NCI-H2107 (cell line): ENCODE results near the gene MAP3K14.

Source experiments
- DNase-seq: peaks from one replicate; lab custom pipeline; 2025; lab: John Stamatoyannopoulos, UW

The MAP3K14 gene

DNA sequence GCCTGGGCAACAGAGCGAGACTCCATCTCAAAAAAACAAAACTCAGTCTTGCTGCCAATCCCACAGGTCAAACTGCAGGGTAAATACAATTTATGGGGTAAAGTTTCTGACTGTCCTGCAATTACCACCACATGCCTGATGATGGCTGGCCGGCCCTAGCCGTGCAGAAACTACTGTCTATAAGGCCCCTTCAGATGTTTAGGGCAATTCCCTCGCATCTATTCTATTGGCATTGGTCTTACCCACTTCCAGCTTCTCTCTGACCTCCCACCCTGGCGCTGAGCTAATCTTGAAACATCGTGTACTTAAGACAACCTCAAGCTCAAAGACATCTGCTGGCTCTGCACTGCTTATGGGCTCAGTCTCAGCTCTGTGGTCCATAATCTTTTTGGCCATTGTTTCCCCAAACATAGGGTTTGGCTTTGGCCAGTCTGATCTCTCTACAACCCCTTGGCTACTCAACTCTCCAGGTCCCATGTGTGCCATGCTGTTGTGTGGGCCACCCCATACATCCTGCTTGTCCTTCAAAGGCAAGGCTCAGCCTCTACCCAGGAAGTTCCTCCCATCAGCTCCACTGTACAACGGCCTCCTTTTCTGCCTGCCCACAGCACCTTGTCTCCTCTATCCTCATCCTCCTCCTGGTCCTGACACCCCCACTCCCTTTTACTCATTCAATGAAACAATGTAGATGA lies 16.6 kb downstream of the MAP3K14 start:
- no peak for DNase-seq

DNA sequence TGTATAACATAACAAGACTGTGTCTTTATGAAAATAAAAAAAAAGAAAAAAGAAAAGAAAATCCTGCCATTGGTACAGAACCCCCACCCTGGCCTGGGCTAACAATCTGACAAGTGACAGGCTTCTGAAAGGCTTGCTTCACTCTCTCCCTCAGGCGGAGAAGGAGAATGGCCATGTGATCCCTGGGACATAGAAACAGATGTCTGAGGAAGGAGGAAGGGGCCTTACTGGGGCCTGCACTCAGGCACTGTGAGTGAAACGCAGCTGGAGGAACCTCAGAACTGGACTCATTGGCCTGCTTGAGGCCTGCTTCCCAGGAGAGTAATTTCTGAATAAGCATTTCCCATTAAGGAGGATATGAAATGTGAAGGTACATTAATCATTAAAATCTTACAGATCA lies 17.5 kb downstream of the MAP3K14 start:
- DNase-seq = no peak

DNA sequence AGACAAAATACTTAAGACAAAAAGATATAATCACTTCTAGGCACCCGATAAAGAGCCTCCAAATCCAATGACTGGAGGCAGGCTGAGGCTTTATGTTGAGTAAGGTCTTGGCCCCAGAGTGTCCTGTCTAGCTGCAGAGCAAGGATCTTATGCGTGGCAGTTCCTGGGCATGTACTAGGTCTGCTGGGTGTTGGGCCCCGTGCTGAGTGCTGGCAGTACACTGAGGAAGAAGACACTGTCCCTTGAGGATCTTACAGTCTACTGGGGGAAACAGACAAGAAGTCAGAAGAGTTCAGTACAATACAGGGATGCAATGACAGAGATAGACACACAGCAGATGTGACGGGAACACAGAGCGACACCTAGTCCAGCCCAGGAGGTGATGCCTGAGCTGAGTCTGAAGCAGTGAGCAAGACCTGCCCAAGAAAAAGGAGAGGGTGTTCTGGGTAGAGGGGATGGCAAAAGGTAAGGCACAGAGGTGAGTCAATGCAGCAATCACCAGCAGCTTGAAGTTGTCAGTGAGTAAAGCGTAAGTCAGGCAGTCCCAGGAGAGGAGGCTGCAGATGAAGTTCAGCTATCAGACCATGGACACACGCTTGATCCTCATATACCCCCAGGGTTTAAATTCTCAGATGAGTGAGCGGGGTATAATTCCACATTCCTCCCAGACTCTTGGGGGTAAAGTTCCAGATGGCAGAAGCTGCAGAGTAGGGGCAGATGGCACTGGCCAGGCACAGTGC lies 18.1 kb downstream of the MAP3K14 start:
- no peak for DNase-seq

DNA sequence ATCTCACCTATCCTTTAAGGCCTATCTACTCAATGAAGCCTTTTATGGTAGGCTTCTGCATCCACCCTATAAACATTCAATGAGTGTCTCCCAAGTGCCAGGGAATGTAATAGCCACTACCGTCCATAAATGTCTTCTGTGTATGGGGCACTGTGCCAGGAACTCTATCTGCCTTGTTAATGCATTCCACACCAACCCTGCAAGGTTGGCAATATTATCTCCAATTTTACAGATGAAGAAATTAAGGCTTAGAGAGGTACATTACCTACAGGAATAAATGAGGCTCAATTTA lies 20.0 kb downstream of the MAP3K14 start:
- no peak for DNase-seq

DNA sequence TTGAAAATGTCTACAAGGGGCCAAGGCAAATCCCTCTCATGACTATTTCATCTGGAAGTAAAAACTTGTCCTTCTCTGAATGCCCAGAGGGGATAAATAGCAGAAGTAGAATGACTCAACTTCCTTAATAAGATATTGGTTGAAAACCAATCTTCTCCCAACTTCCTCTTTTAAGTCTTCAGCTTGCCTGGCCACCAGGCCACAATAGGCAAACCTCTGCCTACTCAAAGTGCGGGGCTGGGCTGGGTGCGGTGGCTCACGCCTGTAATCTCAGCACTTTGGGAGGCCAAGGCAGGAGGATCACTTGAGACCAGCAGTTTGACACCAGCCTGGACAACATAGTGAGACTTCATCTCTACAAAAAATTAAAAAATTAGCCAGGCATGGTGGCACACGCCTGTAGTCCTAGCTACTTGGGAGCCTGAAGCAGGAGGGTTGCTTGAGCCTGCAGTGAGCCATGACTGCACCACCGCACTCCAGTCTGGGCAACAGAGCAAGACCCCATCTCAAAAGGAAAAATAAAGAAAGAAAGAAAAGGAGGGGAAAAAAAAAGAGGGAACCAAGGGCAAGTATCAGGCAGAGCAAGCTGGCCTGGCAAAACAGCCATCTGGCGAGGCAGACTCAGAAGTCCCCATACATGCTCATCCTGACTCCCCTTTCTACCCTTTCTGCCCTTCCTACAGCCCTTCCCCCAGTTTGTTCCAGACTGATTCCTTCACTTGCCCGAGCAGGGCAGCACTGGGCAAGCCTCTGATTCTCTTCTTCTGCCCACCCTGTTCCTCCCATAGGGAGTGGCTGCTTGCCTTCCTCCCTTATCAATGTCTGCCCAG lies 20.6 kb downstream of the MAP3K14 start:
- DNase-seq = no peak

DNA sequence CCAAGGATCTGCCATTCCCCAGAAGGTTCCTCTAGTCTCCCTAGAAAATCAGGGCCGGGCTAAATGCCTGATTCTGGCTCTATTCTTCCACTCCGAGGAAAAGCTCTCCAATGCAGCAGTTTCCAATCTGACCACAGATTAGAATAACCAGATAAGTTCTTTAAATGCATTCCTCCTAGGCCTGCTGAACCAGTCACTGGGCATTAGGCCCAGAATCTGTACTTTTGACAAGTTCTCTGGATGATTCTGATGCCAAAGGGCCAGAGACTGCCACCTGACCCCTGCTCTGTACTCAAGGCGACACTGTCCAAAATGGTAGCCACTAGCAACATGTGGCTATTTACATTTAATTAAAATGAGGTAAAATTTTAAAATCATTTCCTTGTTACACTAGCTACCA lies 22.3 kb downstream of the MAP3K14 start:
- DNase-seq = no peak

DNA sequence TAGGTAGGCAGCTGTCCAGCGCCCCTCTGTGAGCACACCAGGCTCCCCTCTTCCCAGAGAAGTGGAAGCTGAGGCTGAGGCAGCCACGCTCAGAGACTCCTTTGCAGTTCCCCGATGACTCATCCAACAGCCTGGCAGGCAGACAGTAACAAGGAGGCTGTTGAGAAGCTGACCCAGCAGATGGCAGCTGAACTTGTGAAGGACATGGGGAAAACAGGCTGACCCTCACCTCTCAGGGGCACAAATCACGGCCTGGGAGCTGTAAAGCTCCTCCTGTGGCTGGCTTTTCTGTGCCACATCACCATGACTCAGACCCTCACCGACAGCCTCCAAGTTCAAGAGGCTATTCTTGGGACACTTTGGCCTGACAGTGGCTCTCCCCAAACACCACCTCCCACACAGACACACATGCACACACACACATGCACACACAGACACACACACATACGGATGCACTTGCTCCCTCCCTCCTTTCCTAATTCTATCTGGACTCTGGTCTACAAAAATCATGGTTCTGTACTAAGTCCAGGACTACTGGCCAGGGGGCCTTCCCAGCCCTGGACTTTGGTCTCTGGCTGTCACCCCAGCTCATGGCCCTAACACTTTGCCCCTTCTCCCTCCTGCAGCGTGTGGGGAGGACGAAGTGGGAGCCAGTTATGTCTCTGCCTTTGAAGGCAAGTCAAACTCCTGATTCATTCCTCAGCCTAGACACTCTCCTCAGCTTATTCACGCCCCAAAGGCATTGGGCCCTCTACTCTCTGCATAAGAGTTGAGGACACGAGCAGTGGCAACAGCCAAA lies 23.2 kb downstream of the MAP3K14 start:
- DNase-seq = no peak

DNA sequence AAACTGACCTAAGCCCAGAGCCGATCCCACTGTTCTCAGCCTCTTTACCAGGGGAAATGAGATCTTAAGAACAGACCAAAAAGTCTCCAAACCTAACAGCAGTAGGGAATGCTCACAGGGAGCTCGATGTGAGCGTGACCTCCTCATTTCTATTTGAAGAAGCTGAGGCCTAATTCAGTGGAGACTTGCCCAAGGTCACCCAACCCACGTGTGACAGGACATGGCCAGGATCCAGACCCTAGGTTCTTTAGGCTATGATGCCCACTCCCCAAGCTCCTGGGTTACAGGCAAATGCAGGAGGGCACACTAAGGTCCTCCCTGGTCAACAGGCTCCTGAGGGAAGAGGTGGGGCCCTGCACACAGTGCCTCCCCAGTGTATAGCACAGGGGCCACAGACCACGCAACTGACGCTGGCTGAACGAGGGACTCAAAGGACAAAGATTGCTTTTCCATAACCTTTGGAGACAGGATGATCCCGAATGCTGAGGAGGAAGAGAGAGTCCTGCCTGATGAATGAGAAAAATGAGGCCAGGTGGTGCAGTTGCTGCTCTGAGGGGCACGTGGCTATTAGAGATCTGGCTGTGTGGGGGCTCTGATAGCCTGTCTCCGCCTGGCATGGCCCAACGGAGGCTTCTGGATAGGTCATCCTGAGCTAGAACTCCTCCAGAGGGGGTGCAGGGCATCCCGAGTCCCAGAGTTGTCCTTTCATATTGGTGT lies 24.0 kb downstream of the MAP3K14 start:
- DNase-seq = no peak

DNA sequence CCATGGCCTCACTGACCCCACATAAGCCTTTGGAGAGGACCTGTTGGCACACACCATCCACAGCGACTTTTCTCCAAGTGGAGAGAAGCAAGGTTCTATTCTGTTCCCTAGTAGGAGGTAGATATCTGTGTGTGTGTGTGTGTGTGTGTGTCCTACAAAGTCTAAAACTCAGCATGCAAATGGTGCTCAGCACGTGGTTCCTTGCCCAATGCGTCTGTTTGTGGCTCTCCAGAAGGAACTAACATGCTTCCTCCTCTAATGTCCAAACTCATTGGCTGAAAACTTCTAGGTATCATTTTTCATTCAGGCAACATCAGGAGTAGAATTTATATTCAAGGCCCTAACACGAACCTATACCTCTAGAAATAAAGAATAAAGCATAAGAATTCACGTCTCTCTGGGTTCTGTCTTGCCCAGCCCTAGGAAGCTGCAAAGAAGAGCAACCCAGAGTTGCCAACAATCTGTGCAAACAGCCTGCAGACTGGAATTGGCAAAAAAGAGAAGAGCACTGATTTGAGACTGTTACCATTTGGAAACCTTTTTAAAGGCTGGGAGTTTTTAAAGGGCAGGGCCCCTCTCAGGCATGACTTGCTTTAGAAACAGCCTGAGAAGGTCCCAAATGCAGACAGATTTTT lies 25.5 kb downstream of the MAP3K14 start:
- DNase-seq = no peak

DNA sequence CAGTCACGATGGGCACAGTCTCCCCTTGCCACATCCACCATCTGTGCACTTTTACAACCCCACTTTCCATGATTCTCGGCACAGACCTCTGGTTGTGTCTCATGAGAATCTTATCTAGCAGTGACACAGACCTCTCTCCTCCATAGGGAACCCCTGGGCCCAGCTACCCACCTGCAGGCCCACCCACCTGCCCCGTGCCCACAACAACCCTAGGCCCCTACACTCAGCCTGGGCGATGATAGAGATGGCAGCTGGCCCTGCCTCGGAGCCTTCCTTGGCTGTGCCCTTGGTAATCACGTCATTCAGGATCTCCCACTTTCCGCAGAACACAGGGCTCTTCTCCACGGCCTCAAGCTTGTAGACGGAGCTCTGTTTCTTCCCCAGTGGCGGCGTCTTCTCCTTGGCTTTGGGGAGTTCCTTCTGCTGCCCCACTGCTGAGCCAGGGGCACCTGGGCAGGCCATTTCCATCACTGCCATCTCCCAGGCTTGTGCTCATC lies 26.5 kb downstream of the MAP3K14 start:
- DNase-seq = no peak

DNA sequence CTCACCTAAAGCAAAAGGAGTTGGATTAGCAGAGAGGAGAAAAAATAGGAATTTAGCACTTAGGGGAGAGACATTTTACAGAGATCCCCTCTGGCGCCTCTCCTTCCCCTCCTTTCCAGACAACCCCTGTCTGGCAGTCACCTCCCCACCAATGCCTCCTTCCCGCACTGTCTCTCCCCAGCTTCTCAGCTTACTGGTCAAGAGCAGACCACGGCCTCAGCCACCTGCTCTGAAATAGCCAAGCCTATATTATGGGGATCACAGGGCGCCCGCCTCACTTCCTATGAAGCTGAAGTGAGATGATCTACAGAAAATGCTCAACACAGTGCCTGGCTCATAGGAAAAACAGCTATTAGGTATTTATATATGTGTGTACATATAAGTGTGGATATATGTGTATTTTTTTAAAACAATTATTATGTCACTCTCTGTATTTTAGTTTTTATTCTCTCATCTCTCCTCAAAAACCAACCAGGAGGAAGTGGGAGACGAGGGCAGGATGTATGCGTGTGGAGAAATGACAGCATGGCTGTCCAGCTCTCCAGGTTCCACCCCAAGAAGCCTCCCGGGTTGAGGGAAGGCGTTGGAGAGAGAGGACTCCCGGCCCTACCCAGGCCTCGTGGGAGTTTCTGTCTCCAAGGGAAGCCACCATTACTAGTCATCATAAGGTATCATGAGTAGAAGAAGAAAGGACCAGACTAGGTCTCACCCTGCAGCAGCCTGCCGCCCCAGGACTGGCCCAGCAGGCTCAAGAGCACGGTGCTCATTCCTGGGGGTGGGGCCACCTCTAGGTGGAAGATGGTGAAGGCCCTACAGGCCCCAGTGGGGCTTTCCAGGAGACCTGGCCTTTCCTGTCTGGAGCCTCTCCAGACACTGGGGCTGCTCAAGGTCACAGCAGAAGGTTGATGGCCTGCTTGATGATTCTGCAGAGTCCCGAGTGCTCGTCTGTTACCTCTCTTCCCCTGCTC lies 27.2 kb downstream of the MAP3K14 start:
- DNase-seq = no peak

DNA sequence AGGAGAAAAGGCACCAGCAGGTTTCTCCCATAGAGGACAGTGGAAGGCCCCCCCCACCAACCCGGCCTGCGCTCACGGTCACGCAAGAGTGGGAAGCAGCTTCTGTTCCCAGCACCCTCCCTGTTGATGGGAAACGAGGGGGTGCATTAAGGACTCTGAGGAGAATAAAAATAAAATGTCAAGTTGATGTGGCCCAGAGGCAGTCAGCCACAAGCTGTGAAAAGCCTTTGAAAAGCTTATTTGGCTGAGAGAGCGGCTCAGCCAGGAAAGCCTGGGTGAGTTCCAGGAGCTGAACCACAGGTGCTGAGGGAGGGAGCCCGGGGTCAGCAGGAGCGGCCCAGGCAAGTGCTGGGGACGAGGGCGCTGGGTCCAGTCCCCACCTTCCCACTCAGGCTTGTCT lies 28.0 kb downstream of the MAP3K14 start:
- DNase-seq = peak; percentile 56

DNA sequence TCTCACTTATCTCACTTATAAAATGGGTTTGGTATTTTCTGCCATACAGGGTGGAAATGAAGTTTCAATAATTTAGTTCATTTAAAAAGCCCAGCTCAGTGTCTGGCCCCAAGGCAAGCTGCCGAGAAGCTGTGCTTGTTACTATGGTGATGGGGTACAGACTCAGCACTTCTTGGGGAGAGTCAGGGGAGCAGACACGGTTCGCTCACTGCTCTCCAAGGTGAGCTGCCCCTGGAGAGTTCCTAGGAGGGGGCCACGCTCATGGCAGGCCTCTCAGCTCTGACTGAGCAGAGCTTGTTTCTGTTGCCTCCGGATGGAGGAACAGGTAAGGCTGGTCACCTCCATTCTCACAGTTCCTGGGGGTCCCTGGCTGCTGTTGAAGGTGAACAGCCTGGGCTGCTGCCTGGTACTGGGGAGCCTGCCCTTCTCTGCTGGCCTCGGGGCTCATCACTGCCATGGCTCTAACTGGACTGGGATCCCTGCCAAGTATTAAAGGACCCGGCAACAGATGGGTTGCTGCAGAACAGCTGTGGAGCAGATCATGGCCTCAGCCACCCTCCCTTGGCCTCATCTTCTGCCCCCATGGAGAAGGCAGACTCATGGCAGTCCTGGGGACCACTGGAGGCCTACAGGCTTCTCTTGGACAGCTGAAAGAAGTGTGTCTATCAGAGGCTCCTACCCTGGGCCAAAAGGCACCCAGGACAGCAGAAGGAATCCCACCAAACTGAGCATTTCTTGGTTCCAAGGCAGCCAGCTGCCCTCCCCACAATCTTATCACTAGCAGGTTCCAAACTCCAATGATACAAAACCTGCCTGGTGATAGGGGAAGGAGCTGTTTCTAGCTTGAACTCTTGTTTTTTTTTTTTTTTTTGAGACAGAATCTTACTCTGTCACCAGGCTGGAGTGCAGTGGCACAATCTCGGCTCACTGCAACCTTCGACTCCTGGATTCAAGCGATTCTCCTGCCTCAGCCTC lies 29.0 kb downstream of the MAP3K14 start:
- DNase-seq = peak; percentile 31

DNA sequence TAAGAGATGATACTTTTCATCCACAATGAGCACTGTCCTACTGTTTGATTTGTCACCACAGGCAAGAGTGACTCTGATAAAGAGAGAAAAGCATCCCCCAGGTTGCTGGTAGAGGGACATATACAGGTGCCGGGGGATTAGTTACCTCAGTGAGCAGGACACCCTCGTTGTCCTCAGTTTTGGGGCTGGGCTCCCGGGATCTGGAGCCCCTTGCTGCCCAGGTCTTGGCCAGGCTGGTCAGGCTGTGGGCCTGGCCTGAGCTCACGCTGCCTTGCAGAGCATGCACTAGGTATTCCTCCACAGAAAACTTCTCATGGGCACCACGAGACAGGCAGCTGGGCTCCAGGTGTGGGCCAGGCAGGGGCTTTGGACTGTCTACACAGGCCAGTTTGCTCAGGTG lies 30.5 kb downstream of the MAP3K14 start:
- DNase-seq = no peak

DNA sequence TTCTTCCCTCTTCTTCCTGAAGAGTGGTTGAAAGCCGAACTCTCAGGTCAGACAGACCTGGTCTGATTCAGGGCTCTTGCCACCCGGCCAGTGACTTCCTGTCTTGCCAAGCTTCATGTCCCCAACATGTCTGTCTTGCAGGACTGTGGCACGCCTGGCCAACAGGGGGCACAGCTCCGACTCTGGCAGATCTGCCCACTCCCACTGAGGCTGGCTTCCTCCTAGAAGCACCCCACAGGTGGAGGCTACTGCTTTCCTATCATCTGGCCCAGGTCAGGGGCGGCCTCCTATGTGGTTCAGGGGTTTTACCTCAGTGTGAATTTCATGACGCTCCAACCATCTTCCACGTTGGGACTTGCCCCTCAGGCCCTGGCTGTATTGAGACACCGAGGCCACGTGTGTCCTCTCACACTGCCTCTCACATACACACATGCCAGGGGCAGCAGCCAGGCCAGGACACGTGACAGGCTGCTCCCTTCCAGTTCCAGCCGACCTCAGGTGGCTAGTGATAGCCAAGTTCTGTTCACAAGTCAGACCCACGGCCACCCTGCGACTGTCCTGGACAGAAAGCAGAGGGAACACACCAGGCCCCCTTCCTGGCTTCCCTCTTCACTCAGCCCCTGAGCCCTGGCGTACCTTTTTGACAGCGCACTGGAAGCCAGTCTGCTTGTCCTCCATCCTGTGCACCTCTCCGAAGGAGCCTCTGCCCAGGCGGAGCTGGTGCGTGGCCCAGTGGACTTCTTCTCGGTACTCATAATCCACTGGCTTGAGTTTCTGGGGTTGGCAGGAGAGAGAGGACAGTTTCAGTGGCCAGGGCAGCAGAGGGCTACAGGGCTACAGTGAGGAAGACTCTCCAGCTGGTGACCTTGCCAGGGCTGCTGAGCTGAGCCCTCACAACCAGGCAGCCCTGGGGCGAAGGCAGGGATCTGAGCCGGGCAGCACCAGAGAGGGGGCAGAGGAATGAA lies 32.4 kb downstream of the MAP3K14 start:
- DNase-seq = no peak

DNA sequence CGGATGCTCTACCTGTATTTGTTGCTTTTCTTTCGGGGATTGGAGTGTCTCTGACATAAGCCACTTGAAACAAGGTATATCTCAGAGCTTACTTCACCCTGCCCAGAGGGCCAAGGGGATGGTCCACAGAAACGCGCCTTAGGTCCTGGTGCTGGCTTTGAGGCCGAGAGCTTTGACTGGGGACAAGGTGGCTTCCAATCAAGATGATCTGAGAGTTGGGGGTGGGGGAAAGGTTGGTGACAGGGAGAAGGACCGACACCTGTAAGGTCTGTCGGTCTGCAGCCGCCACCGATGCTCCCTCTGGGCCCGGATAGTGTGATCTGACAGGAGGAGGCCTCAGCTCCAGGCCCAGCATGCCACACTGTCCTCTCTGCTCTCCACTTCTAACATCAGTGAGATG lies 33.1 kb downstream of the MAP3K14 start:
- DNase-seq = no peak
